SU-DHL-6 (cell line): ENCODE results near the gene LRP3.
"Not testable (repeated sequence)": the region's sequence is repeated elsewhere in the genome, so short reads cannot be mapped to it uniquely, and the experiment has no call there.

ENCODE experiments used
- H2AFZ ChIP-seq: fragments of 200-600 bp; sonication (generic); 2 replicates; pipeline ENCODE4 v1.6.1; 2014; ENCODE audit warnings: low read depth, mild to moderate bottlenecking, moderate library complexity, mixed read lengths, antibody characterized with exemption, low read length; ENCODE audit not compliant: severe bottlenecking
- H3F3A ChIP-seq: fragments of 200-600 bp; shearing (Covaris generic); 2 replicates; pipeline ENCODE4 v1.6.0; 2016; ENCODE audit warnings: antibody characterized with exemption, mild to moderate bottlenecking; ENCODE audit not compliant: insufficient read depth
- H3K27ac ChIP-seq: fragments of 200-600 bp; sonication (generic); 2 replicates; pipeline ENCODE4 v1.5.1; 2016; ENCODE audit warnings: low read depth, mild to moderate bottlenecking, low read length, moderate library complexity, mixed read lengths
- H3K27me3 ChIP-seq: fragments of 200-600 bp; sonication (generic), shearing (Covaris generic); 2 replicates; pipeline ENCODE4 v1.6.0; 2014; ENCODE audit warnings: mild to moderate bottlenecking, low read length
- H3K36me3 ChIP-seq: fragments of 200-600 bp; sonication (generic); 2 replicates; pipeline ENCODE4 v1.6.1; 2014; ENCODE audit warnings: mild to moderate bottlenecking, low read length, mixed read lengths
- H3K4me2 ChIP-seq: fragments of 300-600, 200-600 bp; shearing (Covaris generic), sonication (generic); 2 replicates; pipeline ENCODE4 v1.6.0; 2014; ENCODE audit warnings: low read length, low read depth, mild to moderate bottlenecking; ENCODE audit not compliant: poor library complexity, severe bottlenecking
- H3K4me3 ChIP-seq: fragments of 200-600 bp; sonication (generic); 2 replicates; pipeline ENCODE4 v1.5.1; 2014; ENCODE audit warnings: antibody characterized with exemption, low read length, mild to moderate bottlenecking, mixed read lengths; ENCODE audit not compliant: insufficient read depth, poor library complexity, severe bottlenecking
- H3K79me2 ChIP-seq: fragments of 200-600 bp; sonication (generic); 2 replicates; pipeline ENCODE4 v1.6.1; 2014; ENCODE audit warnings: mild to moderate bottlenecking, low read length, moderate library complexity; ENCODE audit not compliant: insufficient read depth
- H3K9ac ChIP-seq: fragments of 200-600 bp; sonication (generic); 2 replicates; pipeline ENCODE4 v1.7.0; 2014; ENCODE audit warnings: mild to moderate bottlenecking, low read length
- H3K9me2 ChIP-seq: fragments of 200-600 bp; sonication (generic); replicated peaks from 2 replicates; pipeline ENCODE4 v1.6.1; 2014; ENCODE audit warnings: low read length; ENCODE audit not compliant: insufficient read depth
- H3K9me3 ChIP-seq: fragments of 200-600 bp; sonication (generic); 2 replicates; pipeline ENCODE4 v1.6.1; 2014; ENCODE audit warnings: low read length, mixed read lengths; ENCODE audit not compliant: insufficient read depth
- H4K20me1 ChIP-seq: fragments of 200-600 bp; sonication (generic); 2 replicates; pipeline ENCODE4 v1.6.1; 2014; ENCODE audit warnings: low read depth, mild to moderate bottlenecking, antibody characterized with exemption, low read length, moderate library complexity, mixed read lengths
- EZH2phosphoT487 ChIP-seq: fragments of 200-600 bp; sonication (generic), shearing (Covaris generic); conservative IDR thresholded peaks from 2 replicates; pipeline ENCODE4 v1.6.1; 2018; ENCODE audit warnings: mild to moderate bottlenecking, antibody characterized with exemption, low read length, moderate library complexity, mixed read lengths
- TF ChIP-seq, protein P1 (sequence below): fragments of 200-600 bp; sonication (generic); IDR thresholded peaks from one replicate; pipeline ENCODE4 v1.5.1; 2017; ENCODE audit warnings: antibody characterized with exemption, mild to moderate bottlenecking, low read length, moderate library complexity; ENCODE audit not compliant: insufficient read depth, poor library complexity, severe bottlenecking

The LRP3 gene

DNA sequence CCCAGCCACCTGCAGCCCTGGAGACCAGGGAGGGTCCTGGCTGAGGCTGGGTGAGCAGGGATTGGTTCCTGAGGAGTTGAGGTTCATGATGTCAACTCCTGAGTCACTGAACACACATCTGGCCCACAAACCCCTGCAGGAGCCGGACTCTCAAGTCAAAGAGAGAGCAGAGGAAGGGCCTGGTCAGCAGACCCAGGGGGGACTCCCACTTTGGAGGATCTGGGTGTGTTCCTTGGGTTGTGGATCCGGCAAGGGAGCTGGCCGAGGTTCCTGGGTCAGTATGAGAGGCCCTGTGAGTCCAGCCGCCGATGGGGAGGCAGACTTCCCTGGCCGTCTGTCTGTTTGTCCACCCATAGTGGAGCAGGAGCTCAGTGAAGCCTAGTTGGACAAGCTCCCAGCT, 27.5 kb downstream of the LRP3 start:
- TF ChIP-seq, protein P1, sequence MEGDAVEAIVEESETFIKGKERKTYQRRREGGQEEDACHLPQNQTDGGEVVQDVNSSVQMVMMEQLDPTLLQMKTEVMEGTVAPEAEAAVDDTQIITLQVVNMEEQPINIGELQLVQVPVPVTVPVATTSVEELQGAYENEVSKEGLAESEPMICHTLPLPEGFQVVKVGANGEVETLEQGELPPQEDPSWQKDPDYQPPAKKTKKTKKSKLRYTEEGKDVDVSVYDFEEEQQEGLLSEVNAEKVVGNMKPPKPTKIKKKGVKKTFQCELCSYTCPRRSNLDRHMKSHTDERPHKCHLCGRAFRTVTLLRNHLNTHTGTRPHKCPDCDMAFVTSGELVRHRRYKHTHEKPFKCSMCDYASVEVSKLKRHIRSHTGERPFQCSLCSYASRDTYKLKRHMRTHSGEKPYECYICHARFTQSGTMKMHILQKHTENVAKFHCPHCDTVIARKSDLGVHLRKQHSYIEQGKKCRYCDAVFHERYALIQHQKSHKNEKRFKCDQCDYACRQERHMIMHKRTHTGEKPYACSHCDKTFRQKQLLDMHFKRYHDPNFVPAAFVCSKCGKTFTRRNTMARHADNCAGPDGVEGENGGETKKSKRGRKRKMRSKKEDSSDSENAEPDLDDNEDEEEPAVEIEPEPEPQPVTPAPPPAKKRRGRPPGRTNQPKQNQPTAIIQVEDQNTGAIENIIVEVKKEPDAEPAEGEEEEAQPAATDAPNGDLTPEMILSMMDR, result no peak
- no peak for TF ChIP-seq EZH2phosphoT487
- H3K79me2 ChIP-seq, result no peaks in the 10 kb centered on the region
- H3K9me2 ChIP-seq, result no peaks in the 10 kb centered on the region
- no peak overlapping the region for H2AFZ ChIP-seq
- H3K27ac ChIP-seq, result no peak overlapping the region
- H3K9me3 ChIP-seq, result no peaks in the 10 kb centered on the region
- H4K20me1 ChIP-seq, result no peaks in the 10 kb centered on the region
- H3F3A ChIP-seq, result no peaks in the 10 kb centered on the region
- H3K4me2 ChIP-seq, result no peak overlapping the region
- H3K4me3 ChIP-seq, result no peak overlapping the region
- H3K9ac ChIP-seq, result no peak overlapping the region
- no peaks in the 10 kb centered on the region for H3K36me3 ChIP-seq
- H3K27me3 ChIP-seq, result no peaks in the 10 kb centered on the region

DNA sequence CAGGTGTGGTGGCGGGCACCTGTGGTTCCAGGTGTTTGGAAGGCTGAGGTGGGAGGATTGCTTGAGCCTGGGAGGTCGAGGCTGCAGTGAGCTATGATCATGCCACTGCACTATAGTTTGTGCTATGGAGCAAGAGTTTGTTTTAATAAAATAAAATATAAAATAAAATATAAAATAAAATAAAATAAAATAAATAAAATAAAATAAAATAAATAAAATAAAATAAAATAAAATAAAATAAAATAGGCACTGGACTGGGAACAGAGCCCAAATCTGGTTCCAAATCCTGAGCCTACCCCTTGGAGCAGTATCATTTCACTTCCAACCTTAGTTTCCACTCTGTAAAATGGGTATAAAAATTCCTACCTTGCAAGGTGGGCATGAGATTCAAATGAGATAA, 28.1 kb downstream of the LRP3 start:
- not testable (repeated sequence) for H3K4me3 ChIP-seq, H3K4me2 ChIP-seq, H2AFZ ChIP-seq, H3K27ac ChIP-seq, H3F3A ChIP-seq, H4K20me1 ChIP-seq, H3K36me3 ChIP-seq, H3K79me2 ChIP-seq, H3K9ac ChIP-seq, H3K9me2 ChIP-seq, H3K9me3 ChIP-seq, H3K27me3 ChIP-seq

DNA sequence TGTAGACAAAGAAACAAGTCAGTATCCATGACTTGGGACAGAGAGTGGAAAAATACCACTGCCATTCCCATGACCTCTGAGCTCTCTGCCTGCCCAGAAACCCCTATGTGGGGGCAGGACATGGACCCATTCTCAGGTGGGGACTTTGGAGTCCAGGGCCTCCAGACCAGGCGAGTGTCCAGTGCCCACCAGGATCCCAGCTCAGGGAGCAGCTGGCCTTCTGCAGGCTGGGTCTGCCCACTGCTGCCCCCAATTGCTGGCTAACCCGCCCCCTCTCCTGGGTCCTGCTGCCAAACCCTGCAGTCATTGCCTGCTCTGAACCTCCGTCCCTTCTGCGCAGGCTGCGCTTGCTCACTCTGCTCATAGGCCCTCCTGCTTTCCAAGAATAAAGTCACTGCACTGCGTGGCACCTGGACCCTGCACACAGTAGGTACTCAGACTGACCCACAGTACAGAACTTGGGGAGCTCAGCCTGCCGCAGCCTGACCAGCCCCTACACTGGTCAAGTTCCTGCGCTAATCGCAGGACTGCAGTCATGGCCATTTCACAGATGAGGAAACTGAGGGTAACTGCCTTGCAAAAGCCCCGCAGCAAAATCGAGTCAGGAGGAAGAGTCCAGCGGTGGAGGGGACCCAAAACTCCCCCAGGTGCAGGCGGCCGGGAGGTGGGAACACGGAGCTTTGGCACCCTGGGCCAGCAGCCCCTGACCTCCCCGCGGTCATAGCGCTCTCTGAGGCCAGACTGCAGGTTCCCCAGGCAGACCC, 30.7 kb downstream of the LRP3 start:
- Histone ChIP-seq H3K27ac (no peak overlapping the region), H3K36me3 (no peaks in the 10 kb centered on the region), H3K9ac (no peak overlapping the region), H3K9me2 (no peaks in the 10 kb centered on the region), H4K20me1 (no peaks in the 10 kb centered on the region), H3F3A (no peaks in the 10 kb centered on the region), H3K79me2 (no peaks in the 10 kb centered on the region), H2AFZ (no peak overlapping the region), H3K27me3 (no peaks in the 10 kb centered on the region), H3K4me2 (no peak overlapping the region), H3K4me3 (no peak overlapping the region), H3K9me3 (0 out of 2 replicates have a peak, but pooled peaks cover 7% of the 10 kb centered on the region)
- TF ChIP-seq, protein P1, result no peak
- TF ChIP-seq EZH2phosphoT487, result no peak

DNA sequence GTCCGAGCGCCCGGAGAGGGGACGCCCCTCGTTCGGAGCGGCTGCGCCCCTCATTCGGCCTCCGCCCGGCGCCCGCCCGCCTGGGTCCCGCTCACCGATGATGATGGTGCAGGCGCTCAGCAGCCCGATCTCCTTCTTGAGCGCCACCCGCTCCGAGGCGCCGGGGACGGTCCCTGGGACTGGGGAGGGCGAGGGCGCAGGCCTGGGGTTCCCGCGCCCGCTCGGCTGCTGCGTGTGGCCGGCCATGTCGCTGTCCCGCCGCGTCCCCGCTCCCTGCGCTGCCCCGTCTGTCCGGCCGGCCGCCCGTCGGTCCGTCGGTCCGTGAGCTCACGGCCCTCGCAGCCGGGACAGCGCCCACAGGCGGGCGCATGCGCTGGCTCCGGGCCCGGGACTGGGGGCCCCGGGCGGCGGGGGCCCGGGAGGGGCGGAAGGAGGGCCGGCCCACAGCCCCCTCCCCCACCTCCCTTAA, 31.4 kb downstream of the LRP3 start, which contains the start of gene SLC7A10:
Gene SLC7A10 (minus strand): TSS at position 393 of the 469 bp plus-strand sequence. CDS start 147 bp downstream, at position 246.
- Histone ChIP-seq H3K9me3 (0 out of 2 replicates have a peak, but pooled peaks cover 7% of the 10 kb centered on the region), H3K27ac (no peak within 1 kb of the TSS), H3K9ac (no peak within 1 kb of the TSS), H3K27me3 (no peaks in the 10 kb centered on the region), H3K9me2 (no peaks in the 10 kb centered on the region), H3K79me2 (no peaks in the 10 kb centered on the region), H2AFZ (no peak within 1 kb of the TSS), H3F3A (no peaks in the 10 kb centered on the region), H4K20me1 (no peaks in the 10 kb centered on the region), H3K4me3 (no peak within 1 kb of the TSS), H3K36me3 (no peaks in the 10 kb centered on the region), H3K4me2 (no peak within 1 kb of the TSS)
- no peak for TF ChIP-seq EZH2phosphoT487
